Midbrain (tissue), 1 donor: ENCODE measurements around the gene ABHD1.
"Not testable (repeated sequence)": the region's sequence is repeated elsewhere in the genome, so short reads cannot be mapped to it uniquely, and the experiment has no call there.

ENCODE experiments used
- DNase-seq: peaks from one replicate; lab custom pipeline; 2025; lab: John Stamatoyannopoulos, UW

ABHD1 gene

DNA sequence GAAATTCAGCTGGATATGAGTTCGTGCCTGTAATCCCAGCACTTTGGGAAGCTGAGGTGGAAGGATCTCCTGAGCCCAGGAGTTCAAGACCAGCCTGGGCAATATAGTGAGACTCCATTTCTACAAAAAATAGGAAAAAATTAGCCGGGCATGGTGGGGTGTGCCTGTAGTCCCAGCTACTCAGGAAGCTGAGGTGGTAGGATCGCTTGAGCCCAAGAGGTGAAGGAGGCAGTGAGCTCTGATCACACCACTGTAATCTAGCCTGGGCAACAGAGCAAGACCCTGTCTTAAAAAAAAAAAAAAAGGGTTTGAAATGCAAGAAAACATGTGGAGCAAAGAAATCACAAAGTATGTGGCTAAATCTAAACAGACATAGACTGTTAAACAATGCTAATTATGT is 14.5 kb upstream of the ABHD1 start:
- DNase-seq, result no peak

- not testable (repeated sequence) for DNase-seq
These were observed 12.8 kb upstream of the ABHD1 start for GRCh38 chr2:27110603-27111352.

- DNase-seq, result not testable (repeated sequence)
These were observed 12.1 kb upstream of the ABHD1 start for GRCh38 chr2:27111392-27112078.

DNA sequence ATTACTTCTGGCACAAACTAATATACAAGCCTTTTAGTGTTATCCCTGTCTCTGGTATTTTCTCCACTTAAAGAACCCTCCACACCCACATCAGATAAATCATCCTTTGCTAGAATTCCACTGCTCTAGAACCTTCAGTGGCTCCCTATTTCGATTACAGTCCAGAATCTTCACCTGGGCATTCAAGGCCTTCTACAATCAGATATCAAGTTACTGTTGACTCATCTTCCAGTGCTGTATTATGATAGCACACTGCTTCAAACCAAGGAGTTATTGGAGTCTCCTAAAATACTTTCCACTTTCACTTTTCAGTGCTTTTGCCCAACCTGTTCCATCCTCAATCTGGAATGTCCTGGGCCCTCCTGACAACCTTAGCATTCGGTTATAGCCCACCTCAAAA is 8.1 kb upstream of the ABHD1 start:
- DNase-seq, result no peak

- no peak for DNase-seq
These were observed 5.6 kb upstream of the ABHD1 start for GRCh38 chr2:27117995-27118524.

GRCh38 chr2:27118525-27119329 is 4.9 kb upstream of the ABHD1 start, which contains the start of gene CGREF1:
CGREF1 (minus strand) TSS chr2:27119128; CDS start chr2:27104366, 14,762 bp downstream.
- DNase-seq, result no peak

GRCh38 chr2:27119330-27119670 is 4.3 kb upstream of the ABHD1 start:
- not testable (repeated sequence) for DNase-seq

- DNase-seq, result no peak
These were observed 1.7 kb upstream of the ABHD1 start for GRCh38 chr2:27121906-27122305.

DNA sequence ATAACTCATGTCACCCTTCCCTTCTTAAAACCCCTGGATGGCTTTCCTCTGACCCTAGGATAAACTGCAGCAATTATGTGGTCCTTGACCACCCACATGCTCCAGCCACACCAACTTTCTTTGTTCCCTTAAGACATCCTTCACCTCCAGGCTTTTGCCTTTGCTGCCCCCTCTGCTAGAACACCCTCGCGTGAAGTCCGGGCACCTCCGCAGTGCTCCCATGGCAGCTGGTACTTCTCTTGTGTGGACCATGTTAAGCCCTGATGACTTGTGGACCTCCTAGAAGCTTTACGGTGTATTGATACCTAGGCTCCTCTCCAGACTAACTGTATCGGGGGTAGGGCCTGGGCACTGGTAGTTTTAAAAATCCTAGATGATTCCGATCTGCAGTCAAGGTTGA is 824 bp upstream of the ABHD1 start:
- DNase-seq, result no peak

- no peak for DNase-seq
These were observed 1.5 kb downstream of the ABHD1 start for GRCh38 chr2:27125104-27125503.

DNA sequence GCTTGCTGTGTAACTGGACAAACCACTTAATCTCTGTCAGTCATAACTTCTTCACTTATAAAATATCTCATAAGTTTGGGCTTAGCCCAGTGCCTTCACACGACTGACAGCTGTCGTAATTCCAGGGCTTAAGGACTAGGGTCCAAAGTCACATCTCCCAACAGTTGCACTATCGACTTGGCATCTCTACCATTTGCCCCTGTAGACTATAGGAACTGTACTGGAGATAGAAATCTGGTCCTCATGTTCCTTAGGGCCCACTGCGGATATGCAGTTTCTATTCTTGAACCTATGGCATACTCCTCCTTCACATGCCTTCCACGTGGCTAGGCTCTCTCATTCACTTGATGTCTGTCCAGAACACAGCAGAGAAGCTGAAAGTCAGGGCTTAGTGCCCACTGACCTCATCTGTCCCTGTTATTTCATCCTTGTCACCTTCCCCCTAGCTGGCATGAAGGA is 2.7 kb downstream of the ABHD1 start:
- no peak for DNase-seq

- DNase-seq, result no peak
These were observed 4.5 kb downstream of the ABHD1 start for GRCh38 chr2:27127883-27128667.

- DNase-seq, result no peak
These were observed 5.3 kb downstream of the ABHD1 start for GRCh38 chr2:27128668-27129571.

- DNase-seq, result no peak
These were observed 6.8 kb downstream of the ABHD1 start for GRCh38 chr2:27130396-27130795.

- no peak for DNase-seq
These were observed 7.8 kb downstream of the ABHD1 start for GRCh38 chr2:27131429-27131828.

- DNase-seq, result no peak
These were observed 9.7 kb downstream of the ABHD1 start for GRCh38 chr2:27133195-27133875.

DNA sequence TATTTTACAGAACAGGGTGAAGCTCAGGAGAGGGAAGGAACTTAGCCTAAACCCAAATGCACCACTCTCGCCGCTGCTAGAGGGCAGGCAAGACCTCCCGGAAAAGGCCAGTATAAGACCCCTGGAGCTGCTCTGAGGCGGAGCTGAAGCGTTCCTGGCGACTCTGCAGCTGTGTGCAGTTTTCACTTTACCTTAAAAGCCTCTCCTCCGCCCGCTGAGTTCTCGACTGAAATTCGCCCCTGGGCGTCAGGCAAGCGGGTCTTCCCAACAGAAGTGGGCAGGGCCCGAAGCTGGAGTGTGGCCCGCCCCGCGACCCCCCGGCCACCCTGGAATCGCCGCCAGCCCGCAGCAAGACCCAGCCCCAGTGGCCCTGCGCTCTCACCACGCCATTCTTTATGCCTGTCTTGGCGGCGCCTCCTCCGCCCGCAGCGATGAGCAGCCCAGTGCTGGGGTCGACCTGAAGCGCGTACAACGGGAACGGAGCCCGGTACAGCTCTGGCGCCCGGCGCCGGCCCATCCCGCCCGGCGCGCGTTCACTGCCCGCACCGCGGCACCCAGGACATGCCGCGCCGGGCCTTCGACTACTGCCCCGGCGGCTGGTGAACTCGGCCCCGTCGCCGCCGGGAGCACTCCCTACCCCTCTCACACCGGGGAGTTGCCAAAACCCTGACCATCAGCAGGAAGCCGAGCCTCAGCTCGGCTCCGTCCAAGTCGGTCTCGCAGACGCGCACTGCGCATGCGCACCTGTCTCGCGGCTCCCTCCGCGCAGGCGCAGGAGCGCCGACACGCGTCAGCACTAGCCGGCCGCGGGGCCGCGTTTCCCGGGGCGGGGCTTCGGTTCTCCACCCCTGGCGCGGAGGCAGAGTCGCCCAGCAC is 10.5 kb downstream of the ABHD1 start, which contains the start of gene PREB:
Gene PREB, minus strand, starts transcription at position 732 of the 876 bp plus-strand sequence. Its CDS starts 215 bp downstream, at position 517.
- peak; percentile 97 for DNase-seq

GRCh38 chr2:27134781-27135477 is 11.3 kb downstream of the ABHD1 start:
- DNase-seq, result no peak
